Right lobe of liver (tissue), 6 donors: ENCODE data around the gene AGGF1. TPM values are rescaled to one million over a fixed set of nuclear protein-coding genes. Genes with fewer than 3 reads are reported as not detected.
A peak's percentile ranks its signal among the peaks of the same experiment; 100 is the strongest.

ENCODE experiments used
- ATAC-seq, 4 donors: fragments of 200-7000 bp; cut with Tn5 transposase; one replicate each; pipeline ENCODE4 v1.9.1; 2020; ENCODE audit warnings: mild to moderate bottlenecking in 4 of 4, moderate library complexity in 4 of 4
- DNase-seq, 3 donors: peaks; one replicate each; pipeline ENCODE4 v3.0.0-alpha.2; 2020
- H3K27ac ChIP-seq, 3 donors: fragments of 200-600 bp; one replicate each; pipeline ENCODE4 v1.8.0; 2022
- H3K27me3 ChIP-seq, 2 donors: fragments of 200-600 bp; one replicate each; pipeline ENCODE4 v1.8.0; 2022
- H3K36me3 ChIP-seq, 4 donors: fragments of 200-600 bp; sonication (generic) in 1 of 4; one replicate each; pipeline versions ENCODE4 v1.5.1 to v1.8.0; 2017 to 2022; ENCODE audit warnings: control low read depth in 1 of 4
- H3K4me1 ChIP-seq, 4 donors: fragments of 200-600 bp; sonication (generic) in 1 of 4; one replicate each; pipeline versions ENCODE4 v1.5.1 to v1.8.0; 2017 to 2022; ENCODE audit warnings: control low read depth in 1 of 4
- H3K4me3 ChIP-seq, 3 donors: fragments of 200-600 bp; one replicate each; pipeline ENCODE4 v1.8.0; 2022
- H3K9me3 ChIP-seq, 4 donors: fragments of 200-600 bp; sonication (generic) in 1 of 4; one replicate each; pipeline versions ENCODE4 v1.5.1 to v1.8.0; 2017 to 2022; ENCODE audit warnings: control low read depth in 1 of 4
- POLR2A ChIP-seq: fragments of 450-650 bp; IDR thresholded peaks from one replicate; pipeline ENCODE4 v1.6.1; 2017; ENCODE audit warnings: antibody characterized with exemption, mild to moderate bottlenecking
- WGBS: methylation state at CpG from one replicate; pipeline ENCODE4 v1.1.6; 2018; ENCODE audit warnings: low coverage, low lambda C conversion rate; ENCODE audit not compliant: insufficient coverage; ENCODE audit errors: missing lambda C conversion rate; 5-methylcytosine and 5-hydroxymethylcytosine counted together
- intact Hi-C, 2 donors: fragments of 100-400 bp; cut with DNase I; formaldehyde crosslinking; loops; one replicate each; pipeline versions ENCODE4 v1.11.2 to v1.14.1; 2022
- total RNA-seq, 6 experiments: library from RNA; depleted of rRNA in 2 of 6; stranded (reverse); fragments of >200 nt in 2 of 6; fragmentation: NEBNext Ultra II Directional in 3 of 6; extraction: Animal tissue kit (Norgen Biotek cat#: 25700) in 3 of 6; gene quantifications; one replicate each; pipeline versions ENCODE4 v1.1.0 to v1.2.4, GENCODE V29; 2016 to 2023
- TF ChIP-seq, protein P1 (sequence below), 4 donors: fragments of 200-600 bp in 3 of 4; fragments of 450-650 bp in 1 of 4; IDR thresholded peaks; one replicate each; pipeline versions ENCODE4 v1.5.1 to v1.8.0; 2016 to 2022; ENCODE audit warnings: antibody characterized with exemption in 4 of 4, mild to moderate bottlenecking in 2 of 4
- donor health status: DM: no; HTN: yes; CAD: no.
- donor health status: DM: no; HTN: no; CAD: no.
- donor health status: DM: no; HTN: no; CAD: no.
- donor health status: DM: no; HTN: yes; CAD: no.
- donor health status: DM: no; HTN: yes; CAD: no.

The AGGF1 gene
- total RNA-seq, 6 experiments from 2014 or later = 9.1 to 15.3 (median 11.4) TPM

DNA sequence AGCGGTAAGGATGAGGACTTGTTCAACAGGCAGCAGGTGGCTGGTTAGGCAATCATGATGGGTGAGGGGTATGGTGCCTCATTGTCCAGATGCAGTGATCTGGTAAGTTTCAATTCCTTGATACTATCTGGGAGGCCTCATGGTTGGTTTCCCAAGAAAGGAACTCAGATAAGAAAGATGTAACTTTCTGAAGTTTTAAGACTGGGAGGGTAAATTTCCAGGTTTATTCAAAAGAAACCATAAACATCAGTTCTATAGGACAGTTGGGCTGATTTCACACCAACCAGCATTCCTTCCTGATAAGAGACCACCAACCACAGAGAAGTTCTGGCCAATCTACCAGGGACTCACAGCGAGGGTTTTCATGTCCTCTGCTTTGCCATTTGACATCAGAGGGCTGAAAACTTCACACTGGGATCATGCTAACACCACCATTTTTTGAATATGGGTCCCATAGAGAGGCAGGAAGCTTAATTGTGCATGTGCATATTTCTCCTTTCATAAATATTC is 773 bp upstream of the AGGF1 start:
- ATAC-seq (no peak), DNase-seq (no peak)
- no peaks in the 10 kb centered on the region for H3K27me3 ChIP-seq
- H3K4me1 ChIP-seq = peaks cover 0 to 10% (median 4%) of the 10 kb centered on the region in 4 donors
- no peaks in the 10 kb centered on the region for H3K36me3 ChIP-seq
- TF ChIP-seq POLR2A = no peak
- TF ChIP-seq, protein P1, sequence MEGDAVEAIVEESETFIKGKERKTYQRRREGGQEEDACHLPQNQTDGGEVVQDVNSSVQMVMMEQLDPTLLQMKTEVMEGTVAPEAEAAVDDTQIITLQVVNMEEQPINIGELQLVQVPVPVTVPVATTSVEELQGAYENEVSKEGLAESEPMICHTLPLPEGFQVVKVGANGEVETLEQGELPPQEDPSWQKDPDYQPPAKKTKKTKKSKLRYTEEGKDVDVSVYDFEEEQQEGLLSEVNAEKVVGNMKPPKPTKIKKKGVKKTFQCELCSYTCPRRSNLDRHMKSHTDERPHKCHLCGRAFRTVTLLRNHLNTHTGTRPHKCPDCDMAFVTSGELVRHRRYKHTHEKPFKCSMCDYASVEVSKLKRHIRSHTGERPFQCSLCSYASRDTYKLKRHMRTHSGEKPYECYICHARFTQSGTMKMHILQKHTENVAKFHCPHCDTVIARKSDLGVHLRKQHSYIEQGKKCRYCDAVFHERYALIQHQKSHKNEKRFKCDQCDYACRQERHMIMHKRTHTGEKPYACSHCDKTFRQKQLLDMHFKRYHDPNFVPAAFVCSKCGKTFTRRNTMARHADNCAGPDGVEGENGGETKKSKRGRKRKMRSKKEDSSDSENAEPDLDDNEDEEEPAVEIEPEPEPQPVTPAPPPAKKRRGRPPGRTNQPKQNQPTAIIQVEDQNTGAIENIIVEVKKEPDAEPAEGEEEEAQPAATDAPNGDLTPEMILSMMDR (IDR thresholded peaks at IDR 0.05) = no peak
- peak overlapping the region in 1 of 3 donors; percentile 95 for H3K27ac ChIP-seq
- H3K9me3 ChIP-seq = no peaks in the 10 kb centered on the region
- peak overlapping the region in 1 of 3 donors; percentile 89 for H3K4me3 ChIP-seq
- 100% methylated on average over 2 of the region's 2 CpGs for WGBS
- intact Hi-C loops = no loop called here

DNA sequence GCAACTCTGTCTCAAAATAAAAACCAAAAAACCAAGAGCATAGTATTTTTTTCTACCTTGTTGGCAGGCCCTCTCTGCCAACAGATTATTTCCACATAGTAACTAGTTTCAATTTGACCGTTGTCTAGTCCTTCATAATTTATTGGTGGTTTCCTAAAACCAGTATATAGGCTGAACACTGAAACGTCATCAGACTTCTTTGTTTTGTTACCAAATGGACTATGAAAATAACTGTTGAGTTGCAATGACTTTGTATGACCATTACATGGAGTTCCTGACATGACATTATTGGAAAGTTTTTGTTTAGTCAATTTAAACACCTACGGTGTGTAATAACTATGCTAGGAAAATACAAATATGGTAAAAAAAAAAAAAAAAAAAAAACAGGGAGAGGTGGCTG is 1.7 kb downstream of the AGGF1 start:
- DNase-seq = no peak
- Histone ChIP-seq H3K36me3 (peaks cover 0 to 24% (median 9%) of the 10 kb centered on the region in 4 donors), H3K4me3 (no peak overlapping the region), H3K27me3 (no peaks in the 10 kb centered on the region), H3K27ac (no peak overlapping the region), H3K4me1 (peaks cover 0 to 10% (median 4%) of the 10 kb centered on the region in 4 donors), H3K9me3 (no peaks in the 10 kb centered on the region)
- ATAC-seq = no peak
- 57% methylated on average over 3 of the region's 3 CpGs for WGBS
- no peak for TF ChIP-seq POLR2A
- TF ChIP-seq, protein P1 (IDR thresholded peaks at IDR 0.05) = no peak
- intact Hi-C loops = no loop called here

DNA sequence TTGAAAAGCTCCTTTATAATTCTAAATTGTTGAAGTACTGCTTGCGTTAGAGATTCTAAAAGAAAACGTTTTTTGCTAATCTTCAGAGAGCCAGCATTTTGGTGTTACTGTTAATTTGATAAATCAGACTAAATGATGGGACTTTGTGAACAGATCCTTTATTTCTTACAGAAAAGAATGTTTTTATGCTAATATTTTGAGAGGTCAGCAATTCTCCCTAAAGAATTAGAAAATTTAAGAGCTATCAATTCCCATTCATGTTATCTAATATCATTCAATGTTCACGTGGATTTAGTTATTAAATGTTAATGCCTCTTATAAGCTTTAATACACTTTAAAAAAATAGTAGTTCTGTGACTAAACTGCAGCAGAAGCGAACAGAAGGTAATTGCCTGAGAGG is 2.4 kb downstream of the AGGF1 start:
- H3K4me3 ChIP-seq = no peak overlapping the region
- no peak overlapping the region for H3K27ac ChIP-seq
- H3K4me1 ChIP-seq = peaks cover 0 to 10% (median 4%) of the 10 kb centered on the region in 4 donors
- no peaks in the 10 kb centered on the region for H3K9me3 ChIP-seq
- intact Hi-C loops = no loop called here
- TF ChIP-seq POLR2A = no peak
- TF ChIP-seq, protein P1 (IDR thresholded peaks at IDR 0.05) = no peak
- DNase-seq (no peak), ATAC-seq (no peak)
- H3K36me3 ChIP-seq = peaks cover 0 to 31% (median 9%) of the 10 kb centered on the region in 4 donors
- 82% methylated on average over 4 of the region's 4 CpGs for WGBS
- no peaks in the 10 kb centered on the region for H3K27me3 ChIP-seq

DNA sequence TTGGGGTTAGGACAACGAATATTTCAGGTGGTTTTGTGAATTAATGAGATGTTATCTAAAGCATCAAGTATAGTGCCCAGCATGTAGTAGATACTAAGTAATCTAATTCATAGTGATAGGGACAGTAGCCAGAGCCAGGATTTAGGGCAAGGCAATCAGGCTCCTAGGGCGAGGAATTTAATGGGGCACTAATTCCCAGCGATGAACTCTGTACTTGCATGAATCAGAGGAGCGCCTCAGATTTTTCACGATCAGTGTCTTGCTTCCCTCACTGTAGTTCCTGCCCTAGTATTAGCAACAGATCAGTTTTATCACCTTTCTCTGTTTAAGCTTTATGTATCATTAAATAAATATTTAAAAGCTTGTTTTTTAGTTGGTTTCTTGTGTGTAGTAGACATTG is 3.1 kb downstream of the AGGF1 start:
- DNase-seq = no peak
- WGBS = 95% methylated on average over 4 of the region's 5 CpGs
- Histone ChIP-seq H3K27ac (no peak overlapping the region), H3K27me3 (no peaks in the 10 kb centered on the region), H3K36me3 (peaks cover 0 to 37% (median 9%) of the 10 kb centered on the region in 4 donors), H3K9me3 (no peaks in the 10 kb centered on the region), H3K4me3 (no peak overlapping the region), H3K4me1 (peaks cover 0 to 10% (median 4%) of the 10 kb centered on the region in 4 donors)
- no peak for TF ChIP-seq POLR2A
- TF ChIP-seq, protein P1 (IDR thresholded peaks at IDR 0.05) = no peak
- intact Hi-C loops = no loop called here
- ATAC-seq = no peak
